ENCODE measurements around the gene DISC1.
"Not testable (repeated sequence)": the region's sequence is repeated elsewhere in the genome, so short reads cannot be mapped to it uniquely, and the experiment has no call there.

Gene DISC1

DNA sequence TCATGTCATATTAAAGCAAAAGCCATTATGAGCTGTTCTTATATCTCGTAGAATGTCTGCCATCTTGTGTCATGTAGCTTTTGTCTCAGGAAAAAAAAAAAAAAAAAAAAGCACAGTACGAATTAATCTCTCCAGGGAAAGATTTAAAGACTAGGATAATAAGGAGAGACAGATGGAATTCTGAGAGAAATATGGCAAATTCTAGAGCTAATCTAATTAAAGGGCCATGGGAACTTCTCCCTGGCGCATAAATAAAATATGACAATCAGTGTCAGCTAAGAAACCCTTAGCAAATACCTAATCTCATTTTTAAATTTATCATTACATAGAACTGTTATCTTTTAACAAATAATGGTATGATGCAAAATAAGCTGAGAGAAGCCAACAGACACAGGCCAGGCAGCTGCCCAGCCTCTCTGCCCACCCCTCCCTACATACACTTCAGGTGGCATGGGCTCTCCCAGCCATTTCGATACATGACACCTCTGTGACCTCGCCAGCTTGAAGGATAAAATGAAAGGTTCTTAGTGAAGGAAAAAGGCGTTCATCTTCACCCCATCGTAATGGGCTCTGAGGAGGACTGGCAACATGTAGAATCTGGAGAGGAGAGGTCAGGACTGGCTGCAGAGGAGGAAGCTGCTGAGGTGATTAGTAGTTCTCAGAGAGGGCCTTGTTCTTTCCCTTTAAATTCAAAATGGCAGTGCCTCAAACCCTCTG is 39.8 kb downstream of the DISC1 start:
- no peak for ATAC-seq
- peaks cover 43% of the 10 kb centered on the region for H3K36me3 Mint-ChIP-seq
- no peak overlapping the region for H3K27ac Mint-ChIP-seq
- H3K4me3 Mint-ChIP-seq: no peak overlapping the region
- H3K27me3 Mint-ChIP-seq: no peaks in the 10 kb centered on the region
- H3K4me1 Mint-ChIP-seq: no peaks in the 10 kb centered on the region
- peaks cover 33% of the 10 kb centered on the region for H3K9me3 Mint-ChIP-seq

DNA sequence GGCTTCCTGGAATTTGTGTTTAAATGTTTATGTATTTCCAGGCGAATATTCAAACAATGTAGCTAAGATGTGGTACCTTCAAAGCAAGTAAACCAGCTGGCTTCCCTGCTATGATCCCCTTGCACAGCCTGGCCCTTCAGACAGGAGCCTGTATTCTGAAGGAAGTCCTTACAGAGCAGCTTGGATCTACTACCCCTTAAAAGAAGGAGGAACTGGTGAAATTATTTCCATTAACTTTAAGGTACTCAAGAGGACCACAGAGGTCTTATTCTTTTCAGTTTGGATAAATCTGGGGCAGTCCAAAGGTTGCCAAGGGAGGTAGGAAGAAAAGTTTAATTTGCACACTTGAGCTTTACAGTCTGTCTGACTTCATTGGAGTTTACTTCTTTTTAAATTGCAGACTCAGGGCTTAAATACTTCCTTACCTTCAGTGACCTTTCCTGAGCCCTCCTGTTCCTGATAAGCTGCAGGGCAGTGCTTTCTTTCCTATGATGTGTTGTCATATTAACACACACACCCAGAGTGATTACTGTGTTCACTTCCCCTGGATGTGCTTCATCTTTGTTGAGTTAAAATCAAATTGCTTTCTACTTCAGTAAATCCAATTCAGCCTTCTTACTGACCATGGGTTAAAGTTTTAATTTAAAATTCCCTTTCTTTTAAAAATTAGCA is 40.5 kb downstream of the DISC1 start:
- H3K27ac Mint-ChIP-seq: no peak overlapping the region
- no peak overlapping the region for H3K4me3 Mint-ChIP-seq
- H3K27me3 Mint-ChIP-seq: no peaks in the 10 kb centered on the region
- peaks cover 37% of the 10 kb centered on the region for H3K36me3 Mint-ChIP-seq
- ATAC-seq: no peak
- H3K4me1 Mint-ChIP-seq: no peaks in the 10 kb centered on the region
- peaks cover 30% of the 10 kb centered on the region for H3K9me3 Mint-ChIP-seq

DNA sequence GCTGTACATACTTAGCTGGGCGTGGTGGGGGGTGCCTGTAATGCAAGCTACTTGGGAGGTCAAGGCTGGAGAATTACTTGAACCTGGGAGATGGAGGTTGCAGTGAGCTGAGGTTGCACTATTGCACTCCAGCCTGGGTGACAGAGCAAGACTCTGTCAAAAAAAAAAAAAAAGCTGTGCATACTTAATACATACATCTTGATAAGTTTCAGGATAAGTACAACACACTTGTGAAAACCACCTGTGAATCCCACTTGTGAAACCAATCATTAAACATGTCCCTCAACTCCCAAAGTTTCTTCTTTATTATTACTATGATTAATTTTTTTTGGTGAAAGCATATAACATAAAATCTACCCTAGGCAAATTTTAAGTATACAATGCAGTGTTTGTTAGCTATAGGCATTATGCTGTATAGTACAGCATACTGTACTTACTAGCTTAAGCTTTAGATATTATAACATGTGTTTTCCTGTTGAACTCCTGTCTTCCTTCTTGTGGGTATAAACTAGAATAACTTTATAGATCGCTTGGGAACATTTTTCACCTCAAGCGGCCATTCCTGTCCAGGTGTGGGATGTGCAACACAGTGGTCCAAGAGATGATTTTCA is 41.4 kb downstream of the DISC1 start:
- Mint-ChIP-seq H3K36me3 (peaks cover 30% of the 10 kb centered on the region), H3K4me3 (no peak overlapping the region), H3K9me3 (peaks cover 26% of the 10 kb centered on the region), H3K27ac (no peak overlapping the region), H3K4me1 (no peaks in the 10 kb centered on the region), H3K27me3 (no peaks in the 10 kb centered on the region)
- no peak for ATAC-seq

DNA sequence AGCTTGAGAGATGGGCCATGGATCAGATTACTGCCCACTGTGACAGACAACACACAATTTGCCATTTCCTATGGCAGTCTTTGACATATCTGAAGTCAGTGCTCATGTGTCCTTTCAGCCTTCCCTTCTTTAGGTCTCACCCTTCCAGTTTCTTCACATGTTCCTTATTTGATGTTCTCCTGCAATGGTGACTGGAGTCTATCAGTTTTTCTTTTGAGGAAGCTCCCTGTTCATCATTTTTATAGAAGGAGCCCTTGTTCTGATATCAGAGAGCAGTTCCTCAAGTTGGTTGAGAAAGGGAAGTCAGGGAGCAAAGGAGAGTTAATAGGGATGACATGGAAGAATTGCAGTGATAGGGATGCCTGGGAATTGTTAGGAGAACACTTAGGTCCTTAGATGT is 42.2 kb downstream of the DISC1 start:
- no peaks in the 10 kb centered on the region for H3K27me3 Mint-ChIP-seq
- no peak for ATAC-seq
- H3K4me1 Mint-ChIP-seq: no peaks in the 10 kb centered on the region
- peaks cover 20% of the 10 kb centered on the region for H3K9me3 Mint-ChIP-seq
- H3K36me3 Mint-ChIP-seq: peaks cover 24% of the 10 kb centered on the region
- no peak overlapping the region for H3K27ac Mint-ChIP-seq
- no peak overlapping the region for H3K4me3 Mint-ChIP-seq

DNA sequence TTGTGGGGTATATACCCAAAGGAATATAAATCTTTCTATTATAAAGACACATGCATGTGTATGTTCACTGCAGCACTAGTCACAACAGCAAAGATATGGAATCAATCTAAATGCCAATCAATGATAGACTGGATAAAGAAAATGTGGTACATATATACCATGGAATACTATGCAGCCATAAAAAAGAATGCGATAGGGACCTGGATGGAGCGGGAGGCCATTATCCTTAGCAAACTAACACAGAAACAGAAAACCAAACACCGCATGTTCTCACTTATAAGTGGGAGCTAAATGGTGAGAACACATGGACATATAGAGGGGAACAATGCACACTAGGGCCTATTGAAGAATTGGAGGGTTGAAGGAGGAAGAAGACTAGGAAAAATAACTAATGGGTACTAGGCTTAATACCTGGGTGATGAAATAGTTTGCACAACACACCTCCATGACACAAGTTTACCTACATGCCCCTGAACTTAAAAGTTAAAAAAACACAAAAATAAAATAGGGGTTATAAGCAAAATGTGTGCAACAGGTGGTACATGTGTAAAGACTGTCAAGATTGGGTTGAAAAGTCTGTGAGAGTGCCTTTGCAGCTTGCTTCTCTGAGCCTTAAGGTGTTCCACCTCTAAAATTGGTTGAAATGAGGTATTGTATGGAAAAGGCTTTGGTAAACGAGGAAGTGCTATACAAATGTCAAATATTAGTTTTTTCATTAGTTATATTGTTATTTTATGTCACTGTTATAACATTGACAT is 43.5 kb downstream of the DISC1 start:
- not testable (repeated sequence) for H3K4me3 Mint-ChIP-seq, H3K27me3 Mint-ChIP-seq, H3K27ac Mint-ChIP-seq, H3K4me1 Mint-ChIP-seq, ATAC-seq
- H3K9me3 Mint-ChIP-seq: peaks cover 16% of the 10 kb centered on the region
- H3K36me3 Mint-ChIP-seq: peaks cover 21% of the 10 kb centered on the region

DNA sequence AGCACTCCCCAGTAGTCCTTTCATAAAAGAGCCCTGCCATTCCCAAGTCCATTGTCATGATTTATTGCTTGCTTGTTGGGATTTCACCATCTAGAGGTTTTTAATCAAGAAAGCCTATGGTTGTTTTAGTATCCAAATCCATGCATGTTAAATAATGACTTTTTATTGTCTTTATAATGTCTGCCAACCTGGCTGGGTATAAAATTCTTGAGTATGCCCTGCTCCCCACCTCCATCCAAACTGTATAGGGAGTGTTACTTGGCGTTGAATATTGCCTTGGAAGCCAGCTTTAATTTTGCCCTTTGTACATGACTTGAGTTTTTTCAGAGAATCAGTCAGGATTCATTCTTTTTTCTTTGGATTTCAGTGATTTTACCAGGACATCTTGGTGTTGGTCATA is 44.2 kb downstream of the DISC1 start:
- Mint-ChIP-seq H3K27ac (no peak overlapping the region), H3K27me3 (peaks cover 7% of the 10 kb centered on the region), H3K4me3 (no peak overlapping the region), H3K36me3 (peaks cover 28% of the 10 kb centered on the region), H3K9me3 (peaks cover 16% of the 10 kb centered on the region), H3K4me1 (no peaks in the 10 kb centered on the region)
- ATAC-seq: no peak

DNA sequence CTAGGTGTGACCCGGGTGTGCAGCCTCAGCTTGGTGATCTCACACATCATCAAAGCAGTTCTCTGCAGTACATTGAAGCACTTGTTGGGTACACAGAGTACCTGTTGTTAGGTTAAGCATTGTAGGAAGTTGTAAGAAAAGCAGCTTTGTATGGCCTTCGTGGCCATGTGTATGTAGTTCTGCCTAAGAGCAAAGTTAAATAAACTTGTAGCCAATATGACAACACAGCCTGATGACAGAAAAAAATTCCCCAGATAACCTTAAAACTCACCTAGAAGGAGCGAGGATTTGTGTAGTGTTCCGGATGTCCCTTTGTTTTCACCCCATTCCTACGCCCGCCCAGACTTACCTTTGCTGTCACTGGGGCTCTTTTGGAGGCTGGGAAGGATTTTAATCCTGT is 48.0 kb downstream of the DISC1 start:
- Mint-ChIP-seq H3K27me3 (peaks cover 15% of the 10 kb centered on the region), H3K4me3 (no peak overlapping the region), H3K4me1 (no peaks in the 10 kb centered on the region), H3K27ac (no peak overlapping the region), H3K9me3 (peaks cover 13% of the 10 kb centered on the region), H3K36me3 (peaks cover 32% of the 10 kb centered on the region)
- no peak for ATAC-seq

DNA sequence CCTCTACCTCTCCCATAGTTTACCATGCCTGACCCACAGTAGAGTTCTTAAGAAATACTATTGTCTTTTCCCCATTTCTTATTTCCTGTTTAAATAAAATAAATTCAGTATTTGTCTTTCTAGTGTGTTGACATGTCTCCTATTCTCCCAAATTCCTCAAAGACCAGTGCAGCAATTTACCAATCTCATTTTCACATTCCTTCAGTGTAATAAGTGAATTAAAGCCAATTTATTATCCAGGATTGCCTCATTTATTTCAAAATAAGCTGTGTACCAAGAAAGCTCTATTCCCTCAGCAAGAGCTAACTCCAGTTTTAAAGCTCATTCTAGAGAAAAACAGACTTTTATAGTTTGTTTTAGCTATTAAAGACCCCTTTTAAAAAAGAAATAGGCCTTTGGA is 49.9 kb downstream of the DISC1 start:
- no peak for ATAC-seq
- Mint-ChIP-seq H3K4me3 (no peak overlapping the region), H3K36me3 (peaks cover 18% of the 10 kb centered on the region), H3K4me1 (no peaks in the 10 kb centered on the region), H3K9me3 (peaks cover under 1% of the 10 kb centered on the region), H3K27me3 (peaks cover 15% of the 10 kb centered on the region), H3K27ac (no peak overlapping the region)

DNA sequence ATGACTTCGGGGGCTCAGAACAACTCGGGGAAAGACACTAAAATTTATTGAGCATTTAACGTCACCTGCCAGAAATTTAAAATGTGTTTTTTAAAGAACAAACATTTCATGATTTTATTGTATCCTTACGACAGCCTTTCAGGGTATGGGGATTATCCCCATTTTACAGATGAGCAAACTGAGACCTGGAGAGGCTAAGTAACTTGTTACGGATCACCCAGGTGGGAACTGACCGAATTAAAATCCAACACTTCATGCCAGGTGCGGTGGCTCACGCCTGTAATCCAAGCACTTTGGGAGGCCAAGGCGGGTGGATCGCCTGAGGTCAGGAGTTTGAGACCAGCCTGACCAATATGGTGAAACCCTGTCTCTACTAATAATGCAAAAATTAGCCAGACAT is 50.9 kb downstream of the DISC1 start:
- Mint-ChIP-seq H3K27ac (no peak overlapping the region), H3K4me3 (no peak overlapping the region), H3K36me3 (peaks cover 18% of the 10 kb centered on the region), H3K4me1 (no peaks in the 10 kb centered on the region), H3K27me3 (peaks cover 15% of the 10 kb centered on the region), H3K9me3 (no peaks in the 10 kb centered on the region)
- ATAC-seq: no peak

DNA sequence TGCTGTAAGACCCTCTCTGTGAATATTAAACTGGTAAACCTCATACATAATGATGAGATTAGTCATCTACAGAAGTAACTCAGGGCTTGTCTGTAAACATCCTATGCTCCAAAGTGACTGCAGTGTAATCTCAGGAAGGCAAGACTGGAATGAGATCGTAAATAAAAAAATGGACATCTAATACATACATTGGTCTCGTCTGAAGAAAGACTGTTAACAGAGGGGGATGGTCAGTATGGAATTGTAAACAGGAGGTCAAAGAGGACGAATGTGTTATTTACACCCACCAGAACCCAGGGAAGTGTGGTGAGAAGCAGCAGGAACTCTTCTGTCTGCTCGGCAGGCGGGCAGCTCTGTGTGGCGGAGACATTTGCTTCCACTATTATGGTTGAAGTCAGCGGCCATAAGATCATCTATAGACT is 51.4 kb downstream of the DISC1 start:
- no peaks in the 10 kb centered on the region for H3K4me1 Mint-ChIP-seq
- no peak for ATAC-seq
- peaks cover 15% of the 10 kb centered on the region for H3K27me3 Mint-ChIP-seq
- peaks cover 18% of the 10 kb centered on the region for H3K36me3 Mint-ChIP-seq
- no peak overlapping the region for H3K4me3 Mint-ChIP-seq
- H3K9me3 Mint-ChIP-seq: no peaks in the 10 kb centered on the region
- no peak overlapping the region for H3K27ac Mint-ChIP-seq

DNA sequence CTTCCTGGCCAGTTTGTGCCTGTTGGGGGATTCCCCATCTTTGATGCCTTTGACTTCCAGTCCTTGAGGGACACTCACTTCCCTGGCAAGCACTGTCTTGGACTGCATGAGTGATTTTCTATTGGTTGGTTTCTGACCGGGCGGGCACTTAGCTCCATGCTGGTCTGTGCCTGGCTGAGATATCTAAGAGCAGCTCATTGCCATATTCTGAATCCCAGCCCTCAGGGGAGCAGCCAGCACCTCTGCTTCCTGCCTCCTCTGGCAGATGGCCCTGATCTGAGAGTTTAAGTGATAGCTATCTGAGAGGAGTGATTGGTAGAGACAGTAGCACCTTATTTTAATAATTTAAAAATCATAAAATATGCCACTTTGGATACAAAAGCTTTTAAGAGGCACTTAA is 52.5 kb downstream of the DISC1 start:
- no peaks in the 10 kb centered on the region for H3K4me1 Mint-ChIP-seq
- H3K9me3 Mint-ChIP-seq: no peaks in the 10 kb centered on the region
- H3K27me3 Mint-ChIP-seq: peaks cover 26% of the 10 kb centered on the region
- no peak overlapping the region for H3K27ac Mint-ChIP-seq
- no peak overlapping the region for H3K4me3 Mint-ChIP-seq
- peaks cover 18% of the 10 kb centered on the region for H3K36me3 Mint-ChIP-seq
- no peak for ATAC-seq

DNA sequence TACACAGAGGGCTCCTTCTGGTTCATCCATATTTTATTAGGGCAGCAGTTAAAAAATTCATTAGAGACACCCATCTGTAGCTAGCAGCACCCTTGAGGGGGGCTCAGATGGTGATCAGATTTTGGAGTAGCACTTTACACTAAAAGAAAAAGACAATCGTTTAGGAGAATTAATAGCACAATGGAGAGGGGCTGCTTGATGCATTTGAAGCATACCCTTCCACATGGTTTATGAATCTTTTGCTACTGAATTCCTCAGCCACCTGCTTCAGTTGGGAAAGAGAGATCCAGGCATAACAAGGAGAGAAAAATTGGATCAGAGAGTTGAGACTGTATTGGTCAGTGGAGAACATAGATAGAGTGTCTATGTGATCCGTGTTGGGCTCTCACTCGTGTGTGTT is 54.4 kb downstream of the DISC1 start:
- ATAC-seq: no peak
- H3K4me3 Mint-ChIP-seq: no peak overlapping the region
- H3K9me3 Mint-ChIP-seq: no peaks in the 10 kb centered on the region
- H3K4me1 Mint-ChIP-seq: no peaks in the 10 kb centered on the region
- peaks cover 8% of the 10 kb centered on the region for H3K36me3 Mint-ChIP-seq
- H3K27me3 Mint-ChIP-seq: peaks cover 24% of the 10 kb centered on the region
- H3K27ac Mint-ChIP-seq: no peak overlapping the region

DNA sequence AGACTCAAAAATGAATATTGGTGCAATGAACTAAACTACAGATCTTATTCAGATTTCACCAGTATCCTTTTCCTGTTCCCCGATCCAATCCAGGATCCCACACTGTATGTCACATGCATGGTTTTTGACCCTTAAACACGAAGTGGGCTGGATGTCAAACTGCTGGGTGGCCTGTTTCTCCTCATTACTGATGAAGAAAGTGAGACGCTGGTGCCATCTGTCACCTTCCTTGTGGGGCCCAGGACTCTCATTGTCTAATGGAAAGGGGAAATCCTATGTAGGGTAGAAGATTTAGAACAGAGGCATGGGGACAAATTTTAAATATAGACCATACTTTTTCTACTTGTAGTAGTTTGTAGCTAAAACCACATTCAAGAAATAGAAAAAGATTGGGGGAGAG is 56.2 kb downstream of the DISC1 start:
- H3K27me3 Mint-ChIP-seq: peaks cover 19% of the 10 kb centered on the region
- no peaks in the 10 kb centered on the region for H3K4me1 Mint-ChIP-seq
- no peak for ATAC-seq
- peaks cover 6% of the 10 kb centered on the region for H3K9me3 Mint-ChIP-seq
- H3K36me3 Mint-ChIP-seq: peaks cover 9% of the 10 kb centered on the region
- no peak overlapping the region for H3K4me3 Mint-ChIP-seq
- H3K27ac Mint-ChIP-seq: no peak overlapping the region

DNA sequence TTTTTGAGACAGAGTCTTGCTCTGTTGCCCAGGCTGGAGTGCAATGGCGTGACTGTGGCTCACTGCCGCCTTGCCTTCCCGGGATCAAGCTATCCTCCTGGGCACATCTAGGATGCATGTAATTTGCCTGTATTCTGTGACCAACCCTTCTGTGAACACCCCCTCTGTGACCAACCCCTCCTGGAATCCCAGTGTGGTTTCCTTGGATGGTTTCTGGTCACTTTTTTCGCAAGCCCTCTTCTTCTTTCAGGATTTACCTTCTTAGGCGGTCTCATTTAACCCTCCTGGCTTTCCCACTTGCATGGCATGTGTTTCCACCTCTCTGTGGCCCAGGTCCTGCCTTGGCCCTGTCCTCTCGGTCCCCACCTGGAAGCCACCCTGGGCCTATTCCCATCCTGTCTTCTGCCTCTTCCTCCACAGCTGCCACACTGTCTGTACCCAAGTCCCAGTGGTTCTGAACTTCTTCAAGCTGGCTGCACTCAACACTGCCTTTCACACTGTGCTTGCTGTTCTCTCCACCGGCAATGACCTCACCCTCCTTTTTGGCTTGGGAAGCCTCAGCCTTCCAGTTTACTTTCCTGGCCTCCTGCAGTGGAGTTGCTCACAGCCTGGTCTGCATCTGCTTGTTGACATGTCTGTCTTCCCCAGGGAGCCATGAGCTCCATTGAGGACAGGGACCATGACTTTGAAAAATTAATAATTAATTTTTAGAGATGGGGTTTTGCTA is 57.0 kb downstream of the DISC1 start:
- Mint-ChIP-seq H3K27me3 (peaks cover 19% of the 10 kb centered on the region), H3K27ac (no peak overlapping the region), H3K4me3 (no peak overlapping the region), H3K9me3 (peaks cover 6% of the 10 kb centered on the region), H3K4me1 (no peaks in the 10 kb centered on the region), H3K36me3 (peaks cover 9% of the 10 kb centered on the region)
- ATAC-seq: no peak
